ENCODE data around the gene PCDHGA12. TPM values are rescaled to one million over a fixed set of nuclear protein-coding genes. Genes with fewer than 3 reads are reported as not detected.
"Not testable (repeated sequence)": the region's sequence is repeated elsewhere in the genome, so short reads cannot be mapped to it uniquely, and the experiment has no call there.

PCDHGA12 gene
- total and polyA plus RNA-seq, 2 of the 8 experiments (the other 6 are each of a cell fraction or from before 2014, with no cell fraction given): 0.88 to 1.3 TPM

- 18% methylated on average over 19 of the region's 40 CpGs; no CpG with 5 or more reads in 1 of the 2 experiments for WGBS, 2 experiments (ENCODE audit: extremely low coverage in 1 of 2, insufficient coverage in 1 of 2, insufficient read length in 1 of 2, insufficient replicate concordance in 2 of 2, low coverage in 1 of 2, low lambda C conversion rate in 2 of 2, missing lambda C conversion rate in 1 of 2)
- peak within 1 kb of the TSS; percentile 55 to 57 for H3K4me2 ChIP-seq (ENCODE audit: insufficient read depth in 1 of 2, low read depth in 2 of 2, low read length in 2 of 2)
- not testable (repeated sequence) for H3K27ac ChIP-seq (ENCODE audit: low read depth, low read length)
Measured at GRCh38 chr5:141387557-141388311, 42.6 kb upstream of the PCDHGA12 start, which contains the start of gene PCDHGB4. Gene PCDHGB4 (plus strand): TSS chr5:141387698. CDS start chr5:141387885, 187 bp downstream.

More at GRCh38 chr5:141387557-141388311, 42.6 kb upstream of the PCDHGA12 start, which contains the start of gene PCDHGB4:
- H3K23me2 ChIP-seq (ENCODE audit: low read depth, low read length); H4K8ac ChIP-seq (ENCODE audit: extremely low read depth, insufficient read depth, low read length); H3K56ac ChIP-seq (replicated peaks; ENCODE audit: insufficient read length, low read depth, low read length); H2BK20ac ChIP-seq (ENCODE audit: low read length); H3K18ac ChIP-seq (ENCODE audit: extremely low read depth, low read length); H2BK15ac ChIP-seq (ENCODE audit: low read length); H3K23ac ChIP-seq (ENCODE audit: insufficient read length); H2BK120ac ChIP-seq (replicated peaks; ENCODE audit: low read depth, low read length); H3K4ac ChIP-seq (replicated peaks; ENCODE audit: insufficient read length, low read depth, low read length); H3K79me2 ChIP-seq (ENCODE audit: control insufficient read depth in 1 of 2, insufficient read depth in 2 of 2, low read length in 2 of 2); H3K4me1 ChIP-seq (replicated peaks in 1 of 4; ENCODE audit: control insufficient read depth in 3 of 4, insufficient read depth in 4 of 4, low read length in 3 of 4); H3K27me3 ChIP-seq (replicated peaks in 1 of 4; ENCODE audit: control insufficient read depth in 3 of 4, extremely low read depth in 1 of 4, insufficient read depth in 3 of 4, low read length in 3 of 4); H2AFZ ChIP-seq (ENCODE audit: low read length); H4K91ac ChIP-seq (replicated peaks; ENCODE audit: insufficient read length, low read length); H4K20me1 ChIP-seq (replicated peaks in 1 of 2; ENCODE audit: control insufficient read depth in 1 of 2, insufficient read depth in 2 of 2, low read length in 2 of 2); H2AK5ac ChIP-seq (ENCODE audit: low read depth, low read length); H3K79me1 ChIP-seq (ENCODE audit: low read depth, low read length); H3K14ac ChIP-seq (ENCODE audit: insufficient read length); H4K5ac ChIP-seq (ENCODE audit: insufficient read length, low read depth, low read length); H2BK12ac ChIP-seq (ENCODE audit: low read depth, low read length); H2BK5ac ChIP-seq (ENCODE audit: low read depth, low read length): not testable (repeated sequence)
- Histone ChIP-seq H3K36me3 (ENCODE audit: control insufficient read depth in 2 of 4, insufficient read depth in 4 of 4, low read length in 3 of 4) (peaks cover 3 to 23% (median 9%) of the 10 kb centered on the region in 4 experiments; a peak in 5 of 8 replicates), H3K9ac (replicated peaks in 1 of 4; ENCODE audit: extremely low read depth in 1 of 4, low read depth in 3 of 4, low read length in 3 of 4) (peak within 1 kb of the TSS in 2 of 4 experiments; percentile 25 to 70; a peak in 1 of 7 replicates), H3K9me3 (ENCODE audit: insufficient read depth in 2 of 2, low read depth in 1 of 2, low read length in 1 of 2) (peaks cover 45 to 49% of the 10 kb centered on the region in 2 experiments), H3K4me3 (ENCODE audit: extremely low read depth in 1 of 4, insufficient read depth in 2 of 4, low read depth in 3 of 4, low read length in 4 of 4) (peak within 1 kb of the TSS; percentile 42 to 69 (median 44); a peak in 7 of 8 replicates)
- ChIA-PET POLR2A (ENCODE audit: partially characterized antibody) (interaction anchor here (0.6 to 1.3 kb wide), 4 partner anchors 9 to 299 kb away, joined by 3 to 4 read pairs (median 4); partner anchors contain the start of genes PCDHGB3 and PCDHGB5), CTCF (ENCODE audit: partially characterized antibody) (interaction anchor here (0.6 to 8.7 kb wide), 32 partner anchors 9 to 437 kb away, joined by 3 to 68 read pairs (median 5); partner anchors contain the start of genes PCDHB10, PCDHB14, PCDHB15 and PCDHGA1)
- DNase-seq (ENCODE audit: low read depth in 1 of 2, low spot score in 2 of 2) (peak in 1 of 2 experiments; percentile 82), FAIRE-seq (peak; percentile 93)
- 0 out of 2 replicates have a peak, but pooled peaks have one; percentile 29 for TF ChIP-seq PHF8 (conservative IDR thresholded peaks at IDR 0.05; ENCODE audit: low read depth, low read length)
- TF ChIP-seq, protein P1, sequence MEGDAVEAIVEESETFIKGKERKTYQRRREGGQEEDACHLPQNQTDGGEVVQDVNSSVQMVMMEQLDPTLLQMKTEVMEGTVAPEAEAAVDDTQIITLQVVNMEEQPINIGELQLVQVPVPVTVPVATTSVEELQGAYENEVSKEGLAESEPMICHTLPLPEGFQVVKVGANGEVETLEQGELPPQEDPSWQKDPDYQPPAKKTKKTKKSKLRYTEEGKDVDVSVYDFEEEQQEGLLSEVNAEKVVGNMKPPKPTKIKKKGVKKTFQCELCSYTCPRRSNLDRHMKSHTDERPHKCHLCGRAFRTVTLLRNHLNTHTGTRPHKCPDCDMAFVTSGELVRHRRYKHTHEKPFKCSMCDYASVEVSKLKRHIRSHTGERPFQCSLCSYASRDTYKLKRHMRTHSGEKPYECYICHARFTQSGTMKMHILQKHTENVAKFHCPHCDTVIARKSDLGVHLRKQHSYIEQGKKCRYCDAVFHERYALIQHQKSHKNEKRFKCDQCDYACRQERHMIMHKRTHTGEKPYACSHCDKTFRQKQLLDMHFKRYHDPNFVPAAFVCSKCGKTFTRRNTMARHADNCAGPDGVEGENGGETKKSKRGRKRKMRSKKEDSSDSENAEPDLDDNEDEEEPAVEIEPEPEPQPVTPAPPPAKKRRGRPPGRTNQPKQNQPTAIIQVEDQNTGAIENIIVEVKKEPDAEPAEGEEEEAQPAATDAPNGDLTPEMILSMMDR (IDR thresholded peaks at IDR 0.05; ENCODE audit: control extremely low read depth in 1 of 3, insufficient read depth in 1 of 3, low read depth in 1 of 3, low read length in 3 of 3): peak; percentile 56 to 66 (median 65)
- peak; percentile 59 to 67 for TF ChIP-seq RAD21 (IDR thresholded peaks at IDR 0.05 in 1 of 2, conservative IDR thresholded peaks at IDR 0.05 in 1 of 2; ENCODE audit: low read depth in 2 of 2, low read length in 2 of 2)
- TF ChIP-seq KDM4A (IDR thresholded peaks at IDR 0.05; ENCODE audit: low read depth, low read length, severe bottlenecking): peak; percentile 51
- peak; percentile 55 for TF ChIP-seq NRF1 (IDR thresholded peaks at IDR 0.05; ENCODE audit: low read depth, low read length)
